HEK293 (cell line): ENCODE results near the gene RNF121.

Experiments
- CTCF ChIP-seq: fragments of 450-650 bp; formaldehyde crosslinking; IDR thresholded peaks from 2 replicates; pipeline ENCODE4 v1.5.1; 2016; ENCODE audit warnings: missing biosample characterization, missing genetic modification characterization
- KLF7 ChIP-seq: fragments of 450-650 bp; formaldehyde crosslinking; IDR thresholded peaks from 2 replicates; pipeline ENCODE4 v1.5.1; 2016; ENCODE audit warnings: missing biosample characterization, missing genetic modification characterization, borderline replicate concordance
- PATZ1 ChIP-seq: fragments of 450-650 bp; formaldehyde crosslinking; IDR thresholded peaks from 2 replicates; pipeline ENCODE4 v1.5.1; 2016; ENCODE audit warnings: missing biosample characterization, missing genetic modification characterization
- ZNF19 ChIP-seq: fragments of 450-650 bp; formaldehyde crosslinking; IDR thresholded peaks from 2 replicates; pipeline ENCODE4; 2016; ENCODE audit warnings: missing biosample characterization, missing genetic modification characterization, low read depth
- ZNF26 ChIP-seq: fragments of 450-650 bp; formaldehyde crosslinking; IDR thresholded peaks from 2 replicates; pipeline ENCODE4 v1.5.1; 2016; ENCODE audit warnings: missing biosample characterization, missing genetic modification characterization
- ZNF624 ChIP-seq: fragments of 450-650 bp; formaldehyde crosslinking; IDR thresholded peaks from 2 replicates; pipeline ENCODE4 v1.5.1; 2017; ENCODE audit warnings: missing biosample characterization, missing genetic modification characterization

GRCh38 chr11:72045849-72046248, 117.0 kb downstream of the RNF121 start:
- no peak for TF ChIP-seq CTCF (tag by site-specific recombination)
- TF ChIP-seq PATZ1 (tag by site-specific recombination) = no peak
- TF ChIP-seq KLF7 (tag by site-specific recombination) = no peak
- no peak for TF ChIP-seq ZNF26 (tag by site-specific recombination)
- TF ChIP-seq ZNF19 (tag by site-specific recombination) = no peak
- TF ChIP-seq ZNF624 = no peak
